ENCODE measurements around the gene GAPVD1.

The GAPVD1 gene

DNA sequence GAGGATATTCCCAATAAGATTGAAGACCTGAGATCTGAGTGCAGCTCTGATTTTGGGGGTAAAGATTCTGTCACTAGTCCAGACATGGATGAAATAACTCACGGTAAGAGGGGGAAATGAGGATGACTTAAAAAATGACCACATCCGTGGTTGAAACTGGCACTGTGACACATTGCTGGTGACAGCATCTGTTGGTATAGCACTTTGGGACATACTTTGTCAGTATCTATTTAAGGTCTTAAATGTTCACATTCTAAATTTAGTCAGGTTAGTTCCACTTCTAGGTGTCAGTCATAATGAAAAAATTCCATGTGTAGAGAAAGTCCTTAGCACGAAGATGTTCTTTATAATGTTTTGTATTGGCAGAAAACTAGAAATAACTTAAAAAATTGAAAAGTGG, 70.9 kb downstream of the GAPVD1 start:
- Histone ChIP-seq H3K4me2 (ENCODE audit: insufficient read depth, low read length) (no peak overlapping the region), H3K4me3 (ENCODE audit: low read depth in 1 of 2, low read length in 2 of 2) (no peak overlapping the region), H3K36me3 (ENCODE audit: insufficient read depth, low read length) (peaks cover 54% of the 10 kb centered on the region), H4K20me1 (ENCODE audit: insufficient read depth, low read length) (no peaks in the 10 kb centered on the region), H2AFZ (ENCODE audit: low read depth, low read length) (no peak overlapping the region), H3K9ac (ENCODE audit: low read depth, low read length) (no peak overlapping the region), H3K4me1 (ENCODE audit: insufficient read depth, low read length) (no peaks in the 10 kb centered on the region), H3K27ac (ENCODE audit: low read length) (no peak overlapping the region), H3K9me3 (ENCODE audit: insufficient read depth, low read length, severe bottlenecking) (no peaks in the 10 kb centered on the region), H3K27me3 (ENCODE audit: insufficient read depth, low read length, poor library complexity) (no peaks in the 10 kb centered on the region), H3K79me2 (ENCODE audit: insufficient read depth, low read length) (no peaks in the 10 kb centered on the region)
- TF ChIP-seq, protein P1, sequence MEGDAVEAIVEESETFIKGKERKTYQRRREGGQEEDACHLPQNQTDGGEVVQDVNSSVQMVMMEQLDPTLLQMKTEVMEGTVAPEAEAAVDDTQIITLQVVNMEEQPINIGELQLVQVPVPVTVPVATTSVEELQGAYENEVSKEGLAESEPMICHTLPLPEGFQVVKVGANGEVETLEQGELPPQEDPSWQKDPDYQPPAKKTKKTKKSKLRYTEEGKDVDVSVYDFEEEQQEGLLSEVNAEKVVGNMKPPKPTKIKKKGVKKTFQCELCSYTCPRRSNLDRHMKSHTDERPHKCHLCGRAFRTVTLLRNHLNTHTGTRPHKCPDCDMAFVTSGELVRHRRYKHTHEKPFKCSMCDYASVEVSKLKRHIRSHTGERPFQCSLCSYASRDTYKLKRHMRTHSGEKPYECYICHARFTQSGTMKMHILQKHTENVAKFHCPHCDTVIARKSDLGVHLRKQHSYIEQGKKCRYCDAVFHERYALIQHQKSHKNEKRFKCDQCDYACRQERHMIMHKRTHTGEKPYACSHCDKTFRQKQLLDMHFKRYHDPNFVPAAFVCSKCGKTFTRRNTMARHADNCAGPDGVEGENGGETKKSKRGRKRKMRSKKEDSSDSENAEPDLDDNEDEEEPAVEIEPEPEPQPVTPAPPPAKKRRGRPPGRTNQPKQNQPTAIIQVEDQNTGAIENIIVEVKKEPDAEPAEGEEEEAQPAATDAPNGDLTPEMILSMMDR (IDR thresholded peaks at IDR 0.05; ENCODE audit: borderline replicate concordance, extremely low read depth, low read length, poor library complexity, severe bottlenecking), result no peak
- no peak for TF ChIP-seq EZH2 (IDR thresholded peaks at IDR 0.05; ENCODE audit: borderline replicate concordance, low read depth, low read length, severe bottlenecking)
- no peak for DNase-seq
- ATAC-seq (ENCODE audit: insufficient read depth, low read depth), result no peak

DNA sequence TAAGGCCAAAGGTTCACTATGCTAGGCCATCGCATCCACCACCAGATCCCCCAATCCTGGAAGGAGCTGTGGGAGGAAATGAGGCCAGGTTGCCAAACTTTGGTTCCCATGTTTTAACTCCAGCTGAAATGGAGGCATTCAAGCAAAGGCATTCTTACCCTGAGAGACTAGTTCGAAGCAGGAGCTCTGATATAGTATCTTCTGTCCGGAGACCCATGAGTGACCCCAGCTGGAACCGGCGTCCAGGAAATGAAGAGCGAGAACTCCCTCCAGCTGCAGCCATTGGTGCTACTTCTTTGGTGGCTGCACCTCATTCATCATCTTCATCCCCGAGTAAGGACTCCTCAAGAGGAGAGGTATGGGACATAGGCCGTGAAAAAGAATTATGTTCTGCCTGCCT, 75.6 kb downstream of the GAPVD1 start:
- Histone ChIP-seq H4K20me1 (ENCODE audit: insufficient read depth, low read length) (no peaks in the 10 kb centered on the region), H3K27ac (ENCODE audit: low read length) (no peak overlapping the region), H3K9ac (ENCODE audit: low read depth, low read length) (no peak overlapping the region), H3K4me3 (ENCODE audit: low read depth in 1 of 2, low read length in 2 of 2) (no peak overlapping the region), H3K79me2 (ENCODE audit: insufficient read depth, low read length) (no peaks in the 10 kb centered on the region), H3K9me3 (ENCODE audit: insufficient read depth, low read length, severe bottlenecking) (no peaks in the 10 kb centered on the region), H3K36me3 (ENCODE audit: insufficient read depth, low read length) (peaks cover 63% of the 10 kb centered on the region), H3K27me3 (ENCODE audit: insufficient read depth, low read length, poor library complexity) (no peaks in the 10 kb centered on the region), H2AFZ (ENCODE audit: low read depth, low read length) (no peak overlapping the region), H3K4me1 (ENCODE audit: insufficient read depth, low read length) (no peaks in the 10 kb centered on the region), H3K4me2 (ENCODE audit: insufficient read depth, low read length) (no peak overlapping the region)
- no peak for DNase-seq
- ATAC-seq (ENCODE audit: insufficient read depth, low read depth), result no peak
- TF ChIP-seq EZH2 (IDR thresholded peaks at IDR 0.05; ENCODE audit: borderline replicate concordance, low read depth, low read length, severe bottlenecking), result no peak
- TF ChIP-seq, protein P1 (IDR thresholded peaks at IDR 0.05; ENCODE audit: borderline replicate concordance, extremely low read depth, low read length, poor library complexity, severe bottlenecking), result no peak

DNA sequence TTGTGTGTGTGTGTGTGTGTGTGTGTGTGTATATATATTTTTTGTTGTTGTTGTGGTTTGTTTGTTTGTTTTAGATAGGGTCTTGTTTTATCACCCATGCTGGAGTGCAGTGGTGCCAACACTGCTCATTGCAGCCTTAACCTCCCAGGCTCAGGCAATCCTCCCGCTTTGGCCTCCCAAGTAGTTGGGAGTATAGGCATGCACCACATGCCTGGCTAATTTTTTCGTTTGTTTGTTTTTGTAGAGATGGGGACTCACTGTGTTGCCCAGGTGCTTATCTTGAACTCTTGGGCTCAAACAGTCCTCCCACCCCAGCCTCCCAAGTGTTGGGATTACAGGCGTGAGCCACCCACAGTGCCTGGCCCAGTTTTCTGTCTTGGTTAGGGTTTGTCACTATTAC, 77.3 kb downstream of the GAPVD1 start:
- H2AFZ ChIP-seq (ENCODE audit: low read depth, low read length), result no peak overlapping the region
- no peaks in the 10 kb centered on the region for H3K9me3 ChIP-seq (ENCODE audit: insufficient read depth, low read length, severe bottlenecking)
- no peak overlapping the region for H3K9ac ChIP-seq (ENCODE audit: low read depth, low read length)
- H3K4me1 ChIP-seq (ENCODE audit: insufficient read depth, low read length), result no peaks in the 10 kb centered on the region
- ATAC-seq (ENCODE audit: insufficient read depth, low read depth), result no peak
- H3K79me2 ChIP-seq (ENCODE audit: insufficient read depth, low read length), result no peaks in the 10 kb centered on the region
- no peak for DNase-seq
- no peak overlapping the region for H3K4me3 ChIP-seq (ENCODE audit: low read depth in 1 of 2, low read length in 2 of 2)
- no peak overlapping the region for H3K4me2 ChIP-seq (ENCODE audit: insufficient read depth, low read length)
- peaks cover 63% of the 10 kb centered on the region for H3K36me3 ChIP-seq (ENCODE audit: insufficient read depth, low read length)
- no peak overlapping the region for H3K27ac ChIP-seq (ENCODE audit: low read length)
- no peaks in the 10 kb centered on the region for H3K27me3 ChIP-seq (ENCODE audit: insufficient read depth, low read length, poor library complexity)
- TF ChIP-seq, protein P1 (IDR thresholded peaks at IDR 0.05; ENCODE audit: borderline replicate concordance, extremely low read depth, low read length, poor library complexity, severe bottlenecking), result no peak
- no peak for TF ChIP-seq EZH2 (IDR thresholded peaks at IDR 0.05; ENCODE audit: borderline replicate concordance, low read depth, low read length, severe bottlenecking)
- no peaks in the 10 kb centered on the region for H4K20me1 ChIP-seq (ENCODE audit: insufficient read depth, low read length)

DNA sequence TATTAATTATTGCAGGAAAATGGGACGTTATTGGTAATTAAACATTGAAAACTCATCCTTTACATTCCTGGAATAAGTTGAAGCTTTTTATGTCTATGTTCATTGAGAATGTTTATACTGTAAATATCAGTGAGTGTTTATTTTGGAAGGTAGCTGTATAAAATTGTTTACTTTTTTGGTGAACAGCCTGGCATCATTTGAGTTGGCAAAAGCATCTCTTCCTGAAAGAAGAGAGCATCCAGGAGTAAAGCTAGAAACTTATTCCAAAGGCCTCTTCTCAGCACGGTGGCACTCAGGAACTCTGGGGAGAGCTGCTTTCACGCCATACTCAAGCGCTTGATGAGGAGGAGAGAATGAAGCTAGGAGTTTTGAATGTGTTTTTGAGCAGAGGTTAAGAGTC, 79.9 kb downstream of the GAPVD1 start:
- TF ChIP-seq, protein P1 (IDR thresholded peaks at IDR 0.05; ENCODE audit: borderline replicate concordance, extremely low read depth, low read length, poor library complexity, severe bottlenecking), result no peak
- no peak for TF ChIP-seq EZH2 (IDR thresholded peaks at IDR 0.05; ENCODE audit: borderline replicate concordance, low read depth, low read length, severe bottlenecking)
- H3K27me3 ChIP-seq (ENCODE audit: insufficient read depth, low read length, poor library complexity), result no peaks in the 10 kb centered on the region
- no peaks in the 10 kb centered on the region for H3K9me3 ChIP-seq (ENCODE audit: insufficient read depth, low read length, severe bottlenecking)
- H3K4me1 ChIP-seq (ENCODE audit: insufficient read depth, low read length), result no peaks in the 10 kb centered on the region
- H2AFZ ChIP-seq (ENCODE audit: low read depth, low read length), result no peak overlapping the region
- H3K9ac ChIP-seq (ENCODE audit: low read depth, low read length), result no peak overlapping the region
- no peak overlapping the region for H3K27ac ChIP-seq (ENCODE audit: low read length)
- H3K36me3 ChIP-seq (ENCODE audit: insufficient read depth, low read length), result peaks cover 68% of the 10 kb centered on the region
- no peaks in the 10 kb centered on the region for H3K79me2 ChIP-seq (ENCODE audit: insufficient read depth, low read length)
- H3K4me2 ChIP-seq (ENCODE audit: insufficient read depth, low read length), result no peak overlapping the region
- ATAC-seq (ENCODE audit: insufficient read depth, low read depth) (no peak), DNase-seq (no peak)
- H4K20me1 ChIP-seq (ENCODE audit: insufficient read depth, low read length), result no peaks in the 10 kb centered on the region
- H3K4me3 ChIP-seq (ENCODE audit: low read depth in 1 of 2, low read length in 2 of 2), result no peak overlapping the region

Measured in DND-41 (cell line).